Dendritic cell treated with granulocyte-macrophage colony-stimulating factor and Interleukin-4, amounts not matched to agents 40 ng/mL and 50 ng/mL, for 4 days (primary cell): Measurements from ENCODE around the gene SECISBP2L.

Source experiments
- H3K27ac Mint-ChIP-seq: one replicate; pipeline ENCODE4 v1.8.0; 2022; ENCODE audit warnings: mild to moderate bottlenecking, mixed read lengths
- H3K27me3 Mint-ChIP-seq: one replicate; pipeline ENCODE4 v1.8.0; 2022; ENCODE audit warnings: mild to moderate bottlenecking, mixed read lengths
- H3K36me3 Mint-ChIP-seq: one replicate; pipeline ENCODE4 v1.8.0; 2022; ENCODE audit warnings: low read depth, mixed read lengths
- H3K4me1 Mint-ChIP-seq: one replicate; pipeline ENCODE4 v1.8.0; 2022; ENCODE audit warnings: low read depth, mixed read lengths
- H3K4me3 Mint-ChIP-seq: one replicate; pipeline ENCODE4 v1.8.0; 2022; ENCODE audit warnings: mild to moderate bottlenecking, moderate library complexity, mixed read lengths
- H3K9me3 Mint-ChIP-seq: one replicate; pipeline ENCODE4 v1.8.0; 2022; ENCODE audit warnings: mixed read lengths
- intact Hi-C: fragments of 100-400 bp; cut with micrococcal nuclease; formaldehyde crosslinking; loops from one replicate; pipeline ENCODE4 v1.15.0; 2022

SECISBP2L gene

GRCh38 chr15:48955370-48955769, 90.9 kb downstream of the SECISBP2L start:
- H3K36me3 Mint-ChIP-seq = no peaks in the 10 kb centered on the region
- no peak overlapping the region for H3K27ac Mint-ChIP-seq
- intact Hi-C loops = no loop called here
- no peak overlapping the region for H3K4me3 Mint-ChIP-seq
- peaks cover 7% of the 10 kb centered on the region for H3K27me3 Mint-ChIP-seq
- H3K9me3 Mint-ChIP-seq = no peaks in the 10 kb centered on the region
- no peaks in the 10 kb centered on the region for H3K4me1 Mint-ChIP-seq

- no peak overlapping the region for H3K27ac Mint-ChIP-seq
- H3K36me3 Mint-ChIP-seq = no peaks in the 10 kb centered on the region
- intact Hi-C loops = no loop called here
- H3K4me3 Mint-ChIP-seq = no peak overlapping the region
- H3K27me3 Mint-ChIP-seq = peaks cover 3% of the 10 kb centered on the region
- H3K4me1 Mint-ChIP-seq = no peaks in the 10 kb centered on the region
- H3K9me3 Mint-ChIP-seq = no peaks in the 10 kb centered on the region
Measured at GRCh38 chr15:48954538-48954937, 91.7 kb downstream of the SECISBP2L start.

GRCh38 chr15:48946840-48947187, 99.4 kb downstream of the SECISBP2L start:
- Mint-ChIP-seq H3K36me3 (no peaks in the 10 kb centered on the region), H3K9me3 (no peaks in the 10 kb centered on the region), H3K27ac (no peak overlapping the region), H3K4me3 (no peak overlapping the region), H3K27me3 (peaks cover 3% of the 10 kb centered on the region), H3K4me1 (peaks cover 12% of the 10 kb centered on the region)
- intact Hi-C loops = no loop called here

- no peaks in the 10 kb centered on the region for H3K9me3 Mint-ChIP-seq
- H3K4me3 Mint-ChIP-seq = no peak overlapping the region
- peaks cover 2% of the 10 kb centered on the region for H3K27me3 Mint-ChIP-seq
- intact Hi-C loops = no loop called here
- H3K36me3 Mint-ChIP-seq = no peaks in the 10 kb centered on the region
- peaks cover 12% of the 10 kb centered on the region for H3K4me1 Mint-ChIP-seq
- H3K27ac Mint-ChIP-seq = no peak overlapping the region
Measured at GRCh38 chr15:48946074-48946839, 100.0 kb downstream of the SECISBP2L start.

GRCh38 chr15:48945386-48945785, 100.9 kb downstream of the SECISBP2L start:
- Mint-ChIP-seq H3K36me3 (no peaks in the 10 kb centered on the region), H3K27ac (no peak overlapping the region), H3K4me3 (no peak overlapping the region), H3K27me3 (no peaks in the 10 kb centered on the region), H3K4me1 (peaks cover 12% of the 10 kb centered on the region), H3K9me3 (no peaks in the 10 kb centered on the region)
- intact Hi-C loops = no loop called here

GRCh38 chr15:48941904-48942303, 104.3 kb downstream of the SECISBP2L start:
- intact Hi-C loops = no loop called here
- Mint-ChIP-seq H3K9me3 (no peaks in the 10 kb centered on the region), H3K27ac (no peak overlapping the region), H3K4me1 (peaks cover 12% of the 10 kb centered on the region), H3K4me3 (no peak overlapping the region), H3K36me3 (no peaks in the 10 kb centered on the region), H3K27me3 (no peaks in the 10 kb centered on the region)

- H3K4me1 Mint-ChIP-seq = peaks cover 4% of the 10 kb centered on the region
- no peaks in the 10 kb centered on the region for H3K36me3 Mint-ChIP-seq
- no peak overlapping the region for H3K27ac Mint-ChIP-seq
- H3K9me3 Mint-ChIP-seq = no peaks in the 10 kb centered on the region
- H3K4me3 Mint-ChIP-seq = no peak overlapping the region
- intact Hi-C loops = no loop called here
- peaks cover under 1% of the 10 kb centered on the region for H3K27me3 Mint-ChIP-seq
Measured at GRCh38 chr15:48940508-48940907, 105.7 kb downstream of the SECISBP2L start.

GRCh38 chr15:48939648-48940047, 106.6 kb downstream of the SECISBP2L start:
- intact Hi-C loops = no loop called here
- H3K27ac Mint-ChIP-seq = no peak overlapping the region

More at GRCh38 chr15:48939648-48940047, 106.6 kb downstream of the SECISBP2L start:
- H3K4me3 Mint-ChIP-seq = no peak overlapping the region
- no peaks in the 10 kb centered on the region for H3K36me3 Mint-ChIP-seq
- peaks cover 1% of the 10 kb centered on the region for H3K27me3 Mint-ChIP-seq
- no peaks in the 10 kb centered on the region for H3K9me3 Mint-ChIP-seq
- H3K4me1 Mint-ChIP-seq = no peaks in the 10 kb centered on the region
